Testis (tissue), 2 donors: ENCODE data around the gene IL1RAPL2.

Experiments
- CTCF ChIP-seq, 3 experiments: fragments of 450-650 bp in 2 of 3; fragments of 200-600 bp in 1 of 3; sonication (generic) in 1 of 3; IDR thresholded peaks; one replicate each; pipeline ENCODE4 v1.5.1; 2016 to 2019; ENCODE audit warnings: antibody characterized with exemption in 3 of 3, mild to moderate bottlenecking in 2 of 3, moderate library complexity in 1 of 3
- POLR2A ChIP-seq: fragments of 450-650 bp; IDR thresholded peaks from one replicate; pipeline ENCODE4 v1.6.1; 2017; ENCODE audit warnings: antibody characterized with exemption, mild to moderate bottlenecking, moderate library complexity

- TF ChIP-seq CTCF (IDR thresholded peaks at IDR 0.05) (no peak), POLR2A (no peak)
These were observed 929.4 kb downstream of the IL1RAPL2 start for GRCh38 chrX:105495376-105495775.
